ENCODE results near the gene ELMO1. TPM values are rescaled to one million over a fixed set of nuclear protein-coding genes. Genes with fewer than 3 reads are reported as not detected.

The ELMO1 gene
- total and polyA plus RNA-seq, 5 experiments from 2014 or later, result 26.9 to 120 (median 58.4) TPM

- peaks cover 13 to 25% (median 16%) of the 10 kb centered on the region in 3 donors for H3K36me3 Mint-ChIP-seq
- H3K4me3 Mint-ChIP-seq, result no peak overlapping the region
- H3K27ac Mint-ChIP-seq, result peak overlapping the region in 1 of 10 donors; percentile 35
- DNase-seq, result no peak
- no peaks in the 10 kb centered on the region for H3K27me3 Mint-ChIP-seq
- H3K4me1 Mint-ChIP-seq, result peaks cover 15 to 35% (median 27%) of the 10 kb centered on the region in 4 donors
- POLR2A ChIA-PET, result no interaction called here
- ATAC-seq, result no peak
- H3K9me3 Mint-ChIP-seq, result peaks cover 0 to 19% (median 7%) of the 10 kb centered on the region in 9 donors
Observed at GRCh38 chr7:36964297-36964696, 484.4 kb downstream of the ELMO1 start.

- H3K4me1 Mint-ChIP-seq, result peaks cover 13 to 31% (median 24%) of the 10 kb centered on the region in 4 donors
- H3K9me3 Mint-ChIP-seq, result peaks cover 0 to 17% (median 5%) of the 10 kb centered on the region in 9 donors
Observed at GRCh38 chr7:36962367-36962766, 486.3 kb downstream of the ELMO1 start.

DNA sequence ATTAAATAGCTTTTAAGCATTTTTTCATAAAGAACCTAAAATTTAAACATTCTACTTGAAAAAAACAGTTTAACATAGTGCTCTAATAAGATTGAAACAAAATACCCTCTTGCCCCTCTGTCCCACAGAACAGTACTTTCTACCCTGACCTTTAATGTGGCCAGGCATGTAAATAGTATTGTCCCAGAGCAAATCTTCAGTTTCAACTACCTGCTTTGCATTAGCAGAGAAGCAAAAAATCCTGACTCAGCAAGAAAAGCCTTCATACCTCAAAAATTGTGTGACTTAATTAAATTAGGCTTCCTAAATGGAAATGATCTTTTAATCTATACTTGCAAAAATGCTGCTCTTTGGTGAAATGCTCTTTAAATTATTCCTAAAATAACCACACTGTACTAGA, 487.0 kb downstream of the ELMO1 start:
- H3K27ac Mint-ChIP-seq, result no peak overlapping the region
- peaks cover 12 to 29% (median 24%) of the 10 kb centered on the region in 4 donors for H3K4me1 Mint-ChIP-seq
- no peaks in the 10 kb centered on the region for H3K27me3 Mint-ChIP-seq
- no peak overlapping the region for H3K4me3 Mint-ChIP-seq
- no peak for ATAC-seq
- POLR2A ChIA-PET, result no interaction called here
- DNase-seq, result no peak
- peaks cover 8 to 23% (median 14%) of the 10 kb centered on the region in 3 donors for H3K36me3 Mint-ChIP-seq
- H3K9me3 Mint-ChIP-seq, result peaks cover 0 to 13% (median 3%) of the 10 kb centered on the region in 9 donors

More at GRCh38 chr7:36962367-36962766, 486.3 kb downstream of the ELMO1 start:
- DNase-seq, result no peak
- POLR2A ChIA-PET, result no interaction called here
- Mint-ChIP-seq H3K4me3 (no peak overlapping the region), H3K27me3 (no peaks in the 10 kb centered on the region), H3K27ac (peak overlapping the region in 2 of 10 donors; percentile 17 to 31), H3K36me3 (peaks cover 11 to 24% (median 16%) of the 10 kb centered on the region in 3 donors)
- no peak for ATAC-seq

- Mint-ChIP-seq H3K4me3 (peak overlapping the region in 1 of 10 donors; percentile 44), H3K27ac (peak overlapping the region in 2 of 10 donors; percentile 50 to 54), H3K9me3 (peaks cover 0 to 12% (median 4%) of the 10 kb centered on the region in 9 donors), H3K27me3 (no peaks in the 10 kb centered on the region), H3K4me1 (peaks cover 12 to 29% (median 24%) of the 10 kb centered on the region in 4 donors), H3K36me3 (peaks cover 14 to 25% (median 18%) of the 10 kb centered on the region in 3 donors)
- POLR2A ChIA-PET, result interaction anchor here (0.6 kb wide), 1 partner anchor 1322 kb away, joined by 4 read pairs; no protein-coding TSS in a partner anchor
- no peak for DNase-seq
- no peak for ATAC-seq
Observed at GRCh38 chr7:36961097-36961496, 487.6 kb downstream of the ELMO1 start.

DNA sequence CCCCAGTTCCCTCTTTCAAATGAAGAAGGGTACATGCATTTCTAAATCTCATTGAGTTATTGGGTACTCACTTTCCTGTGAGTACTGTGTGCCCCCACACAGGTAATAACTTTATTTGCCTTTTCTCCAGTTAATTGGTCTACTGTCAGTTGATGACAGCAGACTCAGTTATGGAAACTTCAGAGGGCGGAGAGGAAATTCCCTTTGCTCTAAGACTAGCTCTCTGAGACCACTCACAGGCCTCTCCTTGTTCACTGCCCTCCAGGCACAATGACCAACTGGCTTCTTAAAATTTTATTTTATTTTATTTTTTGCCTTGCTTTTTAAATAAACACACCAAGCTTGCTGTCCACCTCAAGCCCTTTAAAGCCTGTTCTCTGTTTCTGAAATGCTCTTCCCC, 488.6 kb downstream of the ELMO1 start:
- Mint-ChIP-seq H3K4me1 (peaks cover 12 to 24% (median 22%) of the 10 kb centered on the region in 4 donors), H3K36me3 (peaks cover 20 to 32% (median 22%) of the 10 kb centered on the region in 3 donors), H3K9me3 (peaks cover 0 to 19% (median 4%) of the 10 kb centered on the region in 9 donors), H3K27ac (no peak overlapping the region), H3K27me3 (no peaks in the 10 kb centered on the region), H3K4me3 (no peak overlapping the region)
- ATAC-seq, result no peak
- no peak for DNase-seq
- POLR2A ChIA-PET, result no interaction called here

DNA sequence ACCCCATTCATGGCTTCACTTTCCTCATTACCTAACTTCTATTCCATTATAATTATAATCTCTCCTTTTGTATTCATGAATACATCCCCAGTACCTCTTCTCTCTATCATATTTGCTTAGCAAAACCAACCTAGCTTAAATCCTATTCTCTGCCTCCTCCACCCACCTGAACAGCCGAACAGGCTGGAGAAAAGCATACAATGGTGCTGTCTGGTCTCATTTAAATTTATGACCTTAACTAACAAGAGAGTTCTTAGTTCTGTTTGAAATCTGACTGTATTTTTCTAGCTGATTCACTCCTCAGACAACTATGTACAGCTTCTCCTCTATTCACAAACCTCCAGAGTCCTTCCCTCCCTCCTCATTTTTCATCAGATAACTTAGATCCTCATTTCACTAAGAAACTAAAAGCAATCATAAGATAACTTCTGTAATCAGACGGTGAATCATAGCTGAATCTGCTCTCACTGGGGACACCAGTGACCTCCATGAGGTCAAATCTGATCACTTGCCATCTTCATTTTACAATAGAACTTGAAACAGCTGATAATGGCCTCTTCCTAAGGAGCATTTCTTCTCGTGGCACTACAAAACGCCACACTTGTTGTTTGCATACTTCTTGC, 490.4 kb downstream of the ELMO1 start:
- POLR2A ChIA-PET, result no interaction called here
- no peaks in the 10 kb centered on the region for H3K27me3 Mint-ChIP-seq
- no peak overlapping the region for H3K4me3 Mint-ChIP-seq
- H3K4me1 Mint-ChIP-seq, result peaks cover 10 to 19% (median 17%) of the 10 kb centered on the region in 4 donors
- H3K27ac Mint-ChIP-seq, result no peak overlapping the region
- ATAC-seq (no peak), DNase-seq (no peak)
- peaks cover 0 to 14% (median 5%) of the 10 kb centered on the region in 9 donors for H3K9me3 Mint-ChIP-seq
- H3K36me3 Mint-ChIP-seq, result peaks cover 17 to 28% (median 28%) of the 10 kb centered on the region in 3 donors

DNA sequence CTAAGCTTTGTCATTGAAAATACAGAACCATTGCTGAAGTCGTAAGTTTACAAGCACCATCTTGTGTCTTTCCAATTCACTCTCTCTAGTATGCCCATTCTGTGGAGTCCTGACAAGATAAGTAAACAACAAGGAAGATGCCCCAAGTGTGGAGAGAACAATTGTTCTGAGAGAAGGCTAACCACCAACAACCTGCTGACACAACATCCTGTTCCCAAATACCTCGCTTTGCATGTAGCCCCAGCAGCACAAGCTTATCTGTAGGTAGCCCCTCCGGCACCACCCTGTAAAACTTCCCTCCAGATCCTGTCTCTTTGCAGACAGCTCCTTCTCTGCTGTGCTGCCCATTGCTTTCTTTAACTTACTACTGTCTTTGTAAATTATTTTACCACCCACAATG, 491.0 kb downstream of the ELMO1 start:
- ATAC-seq (no peak), DNase-seq (no peak)
- Mint-ChIP-seq H3K27ac (no peak overlapping the region), H3K4me1 (peaks cover 9 to 19% (median 17%) of the 10 kb centered on the region in 4 donors), H3K27me3 (no peaks in the 10 kb centered on the region), H3K9me3 (peaks cover 0 to 15% (median 6%) of the 10 kb centered on the region in 9 donors), H3K36me3 (peaks cover 14 to 31% (median 27%) of the 10 kb centered on the region in 3 donors), H3K4me3 (no peak overlapping the region)
- POLR2A ChIA-PET, result no interaction called here

DNA sequence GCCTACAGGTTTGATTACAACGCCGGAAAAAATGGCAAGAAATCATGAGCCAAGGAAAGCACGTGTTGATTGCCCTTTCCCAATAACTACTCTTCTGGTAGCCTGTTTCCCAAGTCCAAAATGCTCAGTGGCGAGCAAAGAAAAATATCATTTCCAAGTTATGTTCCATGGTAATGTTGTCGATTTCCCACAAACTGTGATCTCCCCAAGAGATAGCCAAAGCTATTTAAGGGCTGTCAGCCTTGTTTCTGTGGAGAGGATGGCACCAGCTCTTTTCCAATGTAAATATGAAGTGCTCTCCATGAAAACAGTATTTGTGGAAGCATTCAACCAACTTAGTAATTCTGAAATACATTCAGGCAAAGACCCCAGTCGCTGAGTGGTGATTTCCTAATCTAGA, 491.9 kb downstream of the ELMO1 start:
- H3K27me3 Mint-ChIP-seq, result no peaks in the 10 kb centered on the region
- ATAC-seq (no peak), DNase-seq (no peak)
- peaks cover 13 to 33% (median 27%) of the 10 kb centered on the region in 3 donors for H3K36me3 Mint-ChIP-seq
- POLR2A ChIA-PET, result no interaction called here
- H3K9me3 Mint-ChIP-seq, result peaks cover 0 to 16% (median 11%) of the 10 kb centered on the region in 9 donors
- H3K4me3 Mint-ChIP-seq, result no peak overlapping the region
- H3K4me1 Mint-ChIP-seq, result peaks cover 6 to 15% (median 12%) of the 10 kb centered on the region in 4 donors
- no peak overlapping the region for H3K27ac Mint-ChIP-seq

DNA sequence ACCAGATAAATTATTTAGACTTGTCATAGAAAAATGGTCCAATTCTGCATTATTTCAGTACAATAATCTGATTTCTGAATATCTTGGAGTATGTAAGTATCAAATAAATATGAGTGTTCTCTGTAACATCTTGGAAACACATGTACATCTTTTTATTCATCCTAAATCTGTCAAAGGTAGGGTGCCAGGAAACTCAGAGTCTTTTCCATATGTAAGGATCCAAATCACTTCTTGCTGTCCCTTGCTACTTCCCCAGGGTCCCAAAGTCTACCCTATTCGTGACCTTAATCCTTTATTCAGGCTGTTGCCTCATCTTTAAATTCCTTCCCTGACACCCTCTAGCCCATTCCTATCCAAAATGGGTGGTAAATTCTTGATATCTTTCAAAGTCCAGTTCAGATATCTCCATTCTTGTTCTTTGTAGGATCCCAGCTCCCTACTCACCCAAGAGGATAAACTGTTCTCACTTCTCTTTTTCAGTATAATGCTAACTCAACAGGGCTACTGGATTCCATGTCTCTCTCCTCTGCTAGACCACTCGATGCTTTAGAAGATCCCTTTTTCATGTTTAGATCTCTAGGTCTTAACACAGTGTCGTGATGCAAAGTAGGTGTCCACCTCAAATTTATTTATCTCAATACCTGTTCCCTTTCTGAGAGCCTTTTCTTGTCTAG, 493.1 kb downstream of the ELMO1 start:
- POLR2A ChIA-PET, result no interaction called here
- peaks cover 6 to 20% (median 12%) of the 10 kb centered on the region in 4 donors for H3K4me1 Mint-ChIP-seq
- H3K27me3 Mint-ChIP-seq, result no peaks in the 10 kb centered on the region
- ATAC-seq (no peak), DNase-seq (no peak)
- H3K36me3 Mint-ChIP-seq, result peaks cover 22 to 42% (median 39%) of the 10 kb centered on the region in 3 donors
- H3K9me3 Mint-ChIP-seq, result peaks cover 0 to 28% (median 20%) of the 10 kb centered on the region in 9 donors
- peak overlapping the region in 1 of 10 donors; percentile 9 for H3K27ac Mint-ChIP-seq
- no peak overlapping the region for H3K4me3 Mint-ChIP-seq

GRCh38 chr7:36951257-36951697, 497.4 kb downstream of the ELMO1 start:
- POLR2A ChIA-PET, result no interaction called here
- Mint-ChIP-seq H3K4me3 (no peak overlapping the region), H3K27me3 (no peaks in the 10 kb centered on the region), H3K9me3 (peaks cover 7 to 71% (median 56%) of the 10 kb centered on the region in 9 donors), H3K27ac (peak overlapping the region in 4 of 10 donors; percentile 9 to 41 (median 18)), H3K36me3 (peaks cover 44 to 76% (median 70%) of the 10 kb centered on the region in 3 donors), H3K4me1 (peaks cover 8 to 29% (median 17%) of the 10 kb centered on the region in 4 donors)
- ATAC-seq (no peak), DNase-seq (no peak)

GRCh38 chr7:36949711-36950600, 498.7 kb downstream of the ELMO1 start:
- Mint-ChIP-seq H3K27me3 (no peaks in the 10 kb centered on the region), H3K36me3 (peaks cover 51 to 80% (median 71%) of the 10 kb centered on the region in 3 donors), H3K4me1 (peaks cover 6 to 37% (median 14%) of the 10 kb centered on the region in 4 donors), H3K4me3 (no peak overlapping the region), H3K9me3 (peaks cover 9 to 69% (median 61%) of the 10 kb centered on the region in 9 donors), H3K27ac (peak overlapping the region in 4 of 10 donors; percentile 14 to 73 (median 26))
- no peak for DNase-seq
- POLR2A ChIA-PET, result no interaction called here
- no peak for ATAC-seq

DNA sequence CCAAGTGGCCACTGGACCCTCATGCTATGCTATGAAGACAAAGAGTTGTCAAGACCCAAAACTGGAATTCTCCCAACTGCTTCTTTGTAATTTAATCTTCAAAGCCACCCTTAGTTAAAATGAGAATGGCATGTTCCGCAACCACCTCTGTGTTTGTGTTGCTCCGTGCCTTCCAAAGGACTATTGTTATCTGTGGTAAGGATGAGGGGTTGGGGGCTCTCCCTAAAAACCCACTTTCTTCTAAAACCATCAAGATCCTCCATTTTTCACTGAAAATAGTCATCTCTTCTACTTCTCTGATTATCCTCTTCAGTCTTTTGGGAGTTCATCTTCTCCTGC, 502.3 kb downstream of the ELMO1 start:
- no peak for DNase-seq
- ATAC-seq, result no peak
- Mint-ChIP-seq H3K4me1 (peaks cover 1 to 66% (median 15%) of the 10 kb centered on the region in 4 donors), H3K36me3 (peaks cover 70 to 95% (median 83%) of the 10 kb centered on the region in 3 donors), H3K4me3 (no peak overlapping the region), H3K27ac (peak overlapping the region in 1 of 10 donors; percentile 48), H3K9me3 (peaks cover 27 to 99% (median 73%) of the 10 kb centered on the region in 9 donors), H3K27me3 (no peaks in the 10 kb centered on the region)
- POLR2A ChIA-PET, result no interaction called here

Data from naive thymus-derived CD8-positive, alpha-beta T cell (primary cell).